ENCODE measurements around the gene FSD2.

Gene FSD2

GRCh38 chr15:82737975-82738374 lies 67.9 kb downstream of the FSD2 start:
- Histone ChIP-seq H3K27me3 (ENCODE audit: insufficient read depth, low read depth, severe bottlenecking) (no peaks in the 10 kb centered on the region), H3K4me3 (ENCODE audit: low read depth, low read length) (no peak overlapping the region), H3K9me3 (ENCODE audit: severe bottlenecking) (no peaks in the 10 kb centered on the region), H3K27ac (no peak overlapping the region), H3K36me3 (no peaks in the 10 kb centered on the region)
- no peak for TF ChIP-seq CTCF (IDR thresholded peaks at IDR 0.05; ENCODE audit: low read depth, low read length)
- DNase-seq = no peak

- TF ChIP-seq CTCF (IDR thresholded peaks at IDR 0.05; ENCODE audit: low read depth, low read length) = no peak
- H3K27ac ChIP-seq = no peak overlapping the region
- H3K27me3 ChIP-seq (ENCODE audit: insufficient read depth, low read depth, severe bottlenecking) = no peaks in the 10 kb centered on the region
- no peaks in the 10 kb centered on the region for H3K9me3 ChIP-seq (ENCODE audit: severe bottlenecking)
- no peaks in the 10 kb centered on the region for H3K36me3 ChIP-seq
- no peak for DNase-seq
- no peak overlapping the region for H3K4me3 ChIP-seq (ENCODE audit: low read depth, low read length)
Observed at GRCh38 chr15:82731527-82731926, 74.3 kb downstream of the FSD2 start.

- Histone ChIP-seq H3K27me3 (ENCODE audit: insufficient read depth, low read depth, severe bottlenecking) (no peaks in the 10 kb centered on the region), H3K9me3 (ENCODE audit: severe bottlenecking) (no peaks in the 10 kb centered on the region), H3K27ac (no peak overlapping the region), H3K36me3 (no peaks in the 10 kb centered on the region), H3K4me3 (ENCODE audit: low read depth, low read length) (no peak overlapping the region)
- DNase-seq = no peak
- no peak for TF ChIP-seq CTCF (IDR thresholded peaks at IDR 0.05; ENCODE audit: low read depth, low read length)
Observed at GRCh38 chr15:82730022-82730530, 75.8 kb downstream of the FSD2 start.

- Histone ChIP-seq H3K27ac (no peak overlapping the region), H3K27me3 (ENCODE audit: insufficient read depth, low read depth, severe bottlenecking) (no peaks in the 10 kb centered on the region), H3K9me3 (ENCODE audit: severe bottlenecking) (no peaks in the 10 kb centered on the region), H3K4me3 (ENCODE audit: low read depth, low read length) (no peak overlapping the region), H3K36me3 (no peaks in the 10 kb centered on the region)
- TF ChIP-seq CTCF (IDR thresholded peaks at IDR 0.05; ENCODE audit: low read depth, low read length) = no peak
- no peak for DNase-seq
Observed at GRCh38 chr15:82726816-82727215, 79.1 kb downstream of the FSD2 start.

GRCh38 chr15:82715003-82715402 lies 90.9 kb downstream of the FSD2 start:
- no peak for TF ChIP-seq CTCF (IDR thresholded peaks at IDR 0.05; ENCODE audit: low read depth, low read length)
- no peak for DNase-seq
- Histone ChIP-seq H3K36me3 (no peaks in the 10 kb centered on the region), H3K27ac (no peak overlapping the region), H3K27me3 (ENCODE audit: insufficient read depth, low read depth, severe bottlenecking) (no peaks in the 10 kb centered on the region), H3K4me3 (ENCODE audit: low read depth, low read length) (no peak overlapping the region), H3K9me3 (ENCODE audit: severe bottlenecking) (peaks cover 3% of the 10 kb centered on the region)

- Histone ChIP-seq H3K27me3 (ENCODE audit: insufficient read depth, low read depth, severe bottlenecking) (no peaks in the 10 kb centered on the region), H3K36me3 (peaks cover 2% of the 10 kb centered on the region), H3K9me3 (ENCODE audit: severe bottlenecking) (peaks cover 3% of the 10 kb centered on the region), H3K4me3 (ENCODE audit: low read depth, low read length) (no peak overlapping the region), H3K27ac (no peak overlapping the region)
- no peak for DNase-seq
- no peak for TF ChIP-seq CTCF (IDR thresholded peaks at IDR 0.05; ENCODE audit: low read depth, low read length)
Observed at GRCh38 chr15:82714016-82714415, 91.9 kb downstream of the FSD2 start.

Measured in WERI-Rb-1 (cell line).